ENCODE data around the gene LIF.

Gene LIF

DNA sequence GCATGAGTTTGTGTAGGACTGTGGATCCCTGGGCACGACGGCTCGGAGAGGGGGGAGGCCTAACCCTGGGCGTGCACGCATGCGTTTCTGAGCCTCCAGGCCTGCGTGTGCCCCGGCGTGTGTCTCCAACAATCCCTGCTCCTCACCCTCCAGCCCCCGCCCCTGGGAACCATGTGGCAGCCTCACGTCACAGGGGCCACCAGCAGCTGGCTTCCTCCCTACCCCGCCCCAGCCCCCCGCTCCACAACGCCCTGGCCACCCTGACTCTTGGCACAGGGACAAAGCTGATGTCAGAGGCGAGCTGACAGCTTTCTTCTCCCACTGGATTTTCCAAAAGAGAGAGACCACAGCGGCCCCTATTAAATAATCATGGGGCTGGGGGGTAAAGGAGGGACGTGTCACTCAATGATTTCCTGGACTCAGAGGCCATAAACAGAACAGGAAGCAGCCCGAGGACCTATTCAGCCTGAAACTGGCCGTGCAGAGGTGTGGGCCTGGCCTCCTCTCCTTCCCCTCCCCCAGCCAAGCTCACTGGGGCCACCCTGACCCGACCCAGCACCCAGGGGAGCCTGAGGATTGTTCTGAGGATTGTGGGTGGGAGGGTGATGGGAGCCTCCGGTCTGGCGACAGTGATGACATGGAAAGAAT is 6.8 kb upstream of the LIF start:
- TF ChIP-seq CTCF (IDR thresholded peaks at IDR 0.05; ENCODE audit: insufficient read depth, low read depth, low read length, missing control alignments): no peak
- DNase-seq (ENCODE audit: low read depth): no peak
- no peak overlapping the region for H3K4me3 ChIP-seq (ENCODE audit: low read depth, low read length)

GRCh38 chr22:30252411-30253204 is 6.0 kb upstream of the LIF start:
- TF ChIP-seq CTCF (IDR thresholded peaks at IDR 0.05; ENCODE audit: insufficient read depth, low read depth, low read length, missing control alignments): no peak
- no peak for DNase-seq (ENCODE audit: low read depth)

DNA sequence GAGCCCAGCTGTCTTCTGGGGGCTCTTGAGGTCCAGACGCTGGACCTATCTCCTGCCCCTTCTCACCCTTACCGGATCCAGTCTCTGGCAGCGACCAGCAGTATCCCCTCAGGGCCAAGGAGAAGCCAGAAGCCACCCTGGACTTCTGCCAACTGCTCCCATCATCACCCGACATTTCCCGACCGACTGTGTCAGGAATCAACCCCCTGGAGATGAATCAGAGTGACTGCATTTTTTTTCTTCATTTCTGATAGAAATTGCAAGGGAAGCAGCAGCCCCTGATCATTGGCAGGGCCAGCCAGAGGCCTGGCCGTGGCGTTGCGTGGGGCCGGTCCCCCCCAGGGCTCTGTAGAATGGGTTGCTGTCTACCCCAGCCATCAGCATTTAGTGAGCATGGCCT is 5.2 kb upstream of the LIF start:
- no peak overlapping the region for H3K4me3 ChIP-seq (ENCODE audit: low read depth, low read length)
- DNase-seq (ENCODE audit: low read depth): no peak
- TF ChIP-seq CTCF (IDR thresholded peaks at IDR 0.05; ENCODE audit: insufficient read depth, low read depth, low read length, missing control alignments): no peak

More at GRCh38 chr22:30252411-30253204, 6.0 kb upstream of the LIF start:
- H3K4me3 ChIP-seq (ENCODE audit: low read depth, low read length): no peak overlapping the region

DNA sequence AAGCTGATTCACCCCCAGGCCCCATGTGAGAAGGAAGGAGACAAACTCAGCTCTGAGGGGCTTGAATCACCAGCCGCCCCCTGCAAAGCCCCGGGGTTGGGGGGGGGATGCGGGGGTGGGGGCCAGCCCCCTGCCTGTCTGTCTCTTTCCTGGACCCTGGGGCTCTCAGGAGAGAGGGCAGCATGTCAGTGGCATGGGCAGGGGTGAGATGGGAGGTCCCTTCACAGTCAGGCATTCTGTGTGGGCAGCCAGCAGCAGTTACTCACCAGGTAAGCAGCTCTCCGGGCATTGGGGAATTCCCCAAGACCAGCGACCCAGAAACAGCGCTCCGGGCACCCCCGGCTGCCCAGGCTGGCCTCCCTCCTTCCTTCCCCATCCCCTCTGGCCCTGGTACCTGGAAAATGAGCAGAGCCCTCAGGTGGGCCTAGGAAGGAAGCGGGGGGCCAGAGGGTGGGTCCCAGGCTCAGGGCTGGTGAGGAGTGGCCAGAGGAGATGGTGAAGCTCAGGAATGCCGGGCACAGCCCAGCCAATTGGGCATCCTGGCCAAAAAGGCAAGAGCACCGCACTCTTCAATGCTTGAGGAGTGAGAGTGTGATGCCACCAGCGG is 4.2 kb upstream of the LIF start:
- TF ChIP-seq CTCF (IDR thresholded peaks at IDR 0.05; ENCODE audit: insufficient read depth, low read depth, low read length, missing control alignments): no peak
- H3K4me3 ChIP-seq (ENCODE audit: low read depth, low read length): no peak overlapping the region
- no peak for DNase-seq (ENCODE audit: low read depth)

DNA sequence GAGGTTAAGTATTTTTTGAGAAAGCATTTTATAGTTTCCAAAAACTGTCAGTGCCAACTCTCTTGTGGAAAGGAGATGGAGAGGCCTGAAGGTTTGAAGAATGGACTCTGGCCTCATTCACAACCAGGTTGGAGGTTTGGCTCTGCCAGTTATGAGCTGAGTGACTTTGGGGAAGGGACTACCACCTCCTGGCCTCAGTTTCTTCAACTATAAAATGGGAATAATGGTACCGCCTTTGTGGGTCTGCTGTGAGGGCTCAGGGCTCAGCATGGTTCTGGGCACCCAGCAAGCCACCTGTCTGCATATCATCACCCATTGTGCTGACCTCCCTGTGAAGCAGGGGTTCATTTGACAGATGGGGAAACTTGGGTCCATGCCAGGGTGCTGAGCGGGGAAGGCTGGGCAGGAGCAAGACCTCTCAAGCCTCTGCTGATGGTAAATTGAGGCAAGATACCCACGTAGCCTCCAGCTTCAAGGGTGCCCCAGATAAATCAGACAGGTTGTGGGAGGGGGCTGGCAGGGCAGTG is 3.5 kb upstream of the LIF start:
- no peak for DNase-seq (ENCODE audit: low read depth)
- no peak for TF ChIP-seq CTCF (IDR thresholded peaks at IDR 0.05; ENCODE audit: insufficient read depth, low read depth, low read length, missing control alignments)
- H3K4me3 ChIP-seq (ENCODE audit: low read depth, low read length): no peak overlapping the region

DNA sequence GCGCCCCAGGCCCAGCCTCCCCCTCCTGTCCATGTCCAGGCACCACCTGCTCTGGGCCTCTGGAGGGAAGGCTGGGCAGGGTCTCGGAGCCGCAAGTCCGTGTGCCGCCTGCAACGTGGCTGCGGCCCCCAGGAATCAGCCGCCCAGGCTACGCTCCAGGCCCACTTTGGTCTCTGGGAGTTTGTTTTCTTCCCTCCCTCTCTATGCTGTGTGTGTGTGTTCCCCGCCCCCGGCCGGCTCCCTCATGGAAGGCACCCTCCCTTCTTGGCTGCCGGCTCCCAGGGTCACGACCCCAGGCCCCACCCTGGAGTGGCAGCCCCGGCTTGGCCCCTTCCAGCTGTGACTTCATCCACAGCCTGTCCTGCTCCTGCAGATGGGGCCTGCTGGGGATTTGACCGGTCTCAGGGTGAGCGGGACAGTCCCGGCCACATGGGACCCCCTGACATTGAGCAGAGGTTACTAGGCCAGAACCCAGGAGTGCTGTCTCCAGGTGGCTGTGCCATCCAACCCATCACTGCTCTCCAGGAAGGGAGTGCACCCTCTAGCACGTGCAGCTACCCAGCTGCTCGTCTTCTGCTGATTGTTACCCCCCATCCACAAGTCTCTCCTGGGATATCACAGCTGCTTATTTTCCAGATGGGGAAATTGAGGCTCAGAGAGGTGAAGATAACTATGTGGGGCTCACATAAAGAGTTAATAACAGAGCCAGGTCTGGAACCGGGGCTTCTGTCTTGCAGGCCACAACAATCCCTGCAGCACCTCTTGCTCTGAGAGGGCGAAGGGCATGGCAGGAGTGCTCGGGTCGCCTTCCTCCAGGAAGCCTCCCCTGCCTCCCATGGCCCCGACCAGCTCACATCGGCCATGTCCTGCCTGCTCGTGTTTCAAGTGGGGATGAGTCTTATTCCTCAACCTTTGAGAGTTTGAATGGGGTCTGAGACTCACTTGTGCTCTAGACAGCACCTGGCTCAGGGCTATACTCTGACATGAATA is 2.8 kb upstream of the LIF start:
- H3K4me3 ChIP-seq (ENCODE audit: low read depth, low read length): no peak overlapping the region
- DNase-seq (ENCODE audit: low read depth): no peak
- TF ChIP-seq CTCF (IDR thresholded peaks at IDR 0.05; ENCODE audit: insufficient read depth, low read depth, low read length, missing control alignments): no peak
